Measurements from ENCODE around the gene CEP128. TPM values are rescaled to one million over a fixed set of nuclear protein-coding genes. Genes with fewer than 3 reads are reported as not detected.

The CEP128 gene
- total RNA-seq, 2 experiments from 2014 or later, result 19.4 to 22.8 TPM

GRCh38 chr14:80618751-80619329 lies 322.7 kb downstream of the CEP128 start:
- Mint-ChIP-seq H3K27ac (no peak overlapping the region), H3K9me3 (peaks cover 2% of the 10 kb centered on the region), H3K27me3 (no peaks in the 10 kb centered on the region), H3K4me3 (no peak overlapping the region), H3K4me1 (ENCODE audit: low read depth) (no peaks in the 10 kb centered on the region), H3K36me3 (peaks cover 5% of the 10 kb centered on the region)
- CTCF ChIA-PET, result no interaction called here
- POLR2A ChIA-PET, result no interaction called here
- intact Hi-C loops (cut with micrococcal nuclease), result no loop called here
- no peak for DNase-seq

GRCh38 chr14:80615831-80616230 lies 325.7 kb downstream of the CEP128 start:
- H3K27me3 Mint-ChIP-seq, result no peaks in the 10 kb centered on the region
- H3K4me3 Mint-ChIP-seq, result no peak overlapping the region
- DNase-seq, result no peak
- no peaks in the 10 kb centered on the region for H3K4me1 Mint-ChIP-seq (ENCODE audit: low read depth)
- ChIA-PET CTCF (no interaction called here), POLR2A (no interaction called here)
- no peaks in the 10 kb centered on the region for H3K9me3 Mint-ChIP-seq
- H3K36me3 Mint-ChIP-seq, result peaks cover 7% of the 10 kb centered on the region
- intact Hi-C loops (cut with micrococcal nuclease), result no loop called here
- H3K27ac Mint-ChIP-seq, result no peak overlapping the region

- Mint-ChIP-seq H3K4me1 (ENCODE audit: low read depth) (no peaks in the 10 kb centered on the region), H3K4me3 (no peak overlapping the region), H3K27ac (no peak overlapping the region), H3K36me3 (peaks cover 3% of the 10 kb centered on the region), H3K27me3 (no peaks in the 10 kb centered on the region), H3K9me3 (no peaks in the 10 kb centered on the region)
- no peak for DNase-seq
- intact Hi-C loops (cut with micrococcal nuclease), result no loop called here
- CTCF ChIA-PET, result no interaction called here
- POLR2A ChIA-PET, result no interaction called here
Observed at GRCh38 chr14:80609055-80609454, 332.5 kb downstream of the CEP128 start.

- H3K36me3 Mint-ChIP-seq, result peaks cover 3% of the 10 kb centered on the region
- no peaks in the 10 kb centered on the region for H3K4me1 Mint-ChIP-seq (ENCODE audit: low read depth)
- no peak for DNase-seq
- POLR2A ChIA-PET, result no interaction called here
- H3K27me3 Mint-ChIP-seq, result no peaks in the 10 kb centered on the region
- no peak overlapping the region for H3K27ac Mint-ChIP-seq
- CTCF ChIA-PET, result interaction anchor here (0.6 kb wide), 1 partner anchor 11 kb away, joined by 3 read pairs; no protein-coding TSS in a partner anchor
- H3K9me3 Mint-ChIP-seq, result no peaks in the 10 kb centered on the region
- no peak overlapping the region for H3K4me3 Mint-ChIP-seq
- intact Hi-C loops (cut with micrococcal nuclease), result no loop called here
Observed at GRCh38 chr14:80608563-80608962, 333.0 kb downstream of the CEP128 start.

GRCh38 chr14:80607430-80608190 lies 333.9 kb downstream of the CEP128 start:
- intact Hi-C loops (cut with micrococcal nuclease), result no loop called here

GRCh38 chr14:80606347-80606772 lies 335.2 kb downstream of the CEP128 start:
- Mint-ChIP-seq H3K27me3 (no peaks in the 10 kb centered on the region), H3K27ac (no peak overlapping the region), H3K36me3 (no peaks in the 10 kb centered on the region), H3K4me3 (no peak overlapping the region), H3K9me3 (no peaks in the 10 kb centered on the region), H3K4me1 (ENCODE audit: low read depth) (no peaks in the 10 kb centered on the region)
- intact Hi-C loops (cut with micrococcal nuclease), result no loop called here
- no peak for DNase-seq
- CTCF ChIA-PET, result no interaction called here
- POLR2A ChIA-PET, result no interaction called here

More at GRCh38 chr14:80607430-80608190, 333.9 kb downstream of the CEP128 start:
- H3K4me1 Mint-ChIP-seq (ENCODE audit: low read depth), result no peaks in the 10 kb centered on the region
- CTCF ChIA-PET, result no interaction called here
- no peaks in the 10 kb centered on the region for H3K27me3 Mint-ChIP-seq
- DNase-seq, result no peak
- H3K9me3 Mint-ChIP-seq, result no peaks in the 10 kb centered on the region
- H3K27ac Mint-ChIP-seq, result no peak overlapping the region
- H3K36me3 Mint-ChIP-seq, result peaks cover 3% of the 10 kb centered on the region
- no peak overlapping the region for H3K4me3 Mint-ChIP-seq
- POLR2A ChIA-PET, result interaction anchor here (0.6 kb wide), 1 partner anchor 44 kb away, joined by 3 read pairs; no protein-coding TSS in a partner anchor

GRCh38 chr14:80605536-80605935 lies 336.0 kb downstream of the CEP128 start:
- Mint-ChIP-seq H3K27me3 (no peaks in the 10 kb centered on the region), H3K9me3 (no peaks in the 10 kb centered on the region), H3K4me1 (ENCODE audit: low read depth) (no peaks in the 10 kb centered on the region), H3K4me3 (no peak overlapping the region), H3K27ac (no peak overlapping the region), H3K36me3 (no peaks in the 10 kb centered on the region)
- no peak for DNase-seq
- POLR2A ChIA-PET, result no interaction called here
- intact Hi-C loops (cut with micrococcal nuclease), result no loop called here
- CTCF ChIA-PET, result no interaction called here

GRCh38 chr14:80602946-80603345 lies 338.6 kb downstream of the CEP128 start:
- ChIA-PET CTCF (no interaction called here), POLR2A (no interaction called here)
- Mint-ChIP-seq H3K27me3 (no peaks in the 10 kb centered on the region), H3K9me3 (peaks cover 2% of the 10 kb centered on the region), H3K4me3 (no peak overlapping the region), H3K36me3 (no peaks in the 10 kb centered on the region), H3K27ac (no peak overlapping the region), H3K4me1 (ENCODE audit: low read depth) (no peaks in the 10 kb centered on the region)
- no peak for DNase-seq
- intact Hi-C loops (cut with micrococcal nuclease), result no loop called here

GRCh38 chr14:80587096-80587724 lies 354.3 kb downstream of the CEP128 start:
- ChIA-PET POLR2A (no interaction called here), CTCF (interaction anchor here (1.0 to 1.7 kb wide), 3 partner anchors 11 to 36 kb away, joined by 3 to 6 read pairs (median 3); no protein-coding TSS in a partner anchor)
- Mint-ChIP-seq H3K4me3 (no peak overlapping the region), H3K27ac (peak overlapping the region; percentile 67), H3K4me1 (ENCODE audit: low read depth) (peaks cover 17% of the 10 kb centered on the region), H3K27me3 (no peaks in the 10 kb centered on the region), H3K36me3 (peaks cover 23% of the 10 kb centered on the region), H3K9me3 (peaks cover 21% of the 10 kb centered on the region)
- no peak for DNase-seq
- intact Hi-C loops (cut with micrococcal nuclease), result loop anchor here (1.0 to 10.0 kb wide), 5 partner anchors 12 to 888 kb away; partner anchors contain the start of gene DIO2

- H3K36me3 Mint-ChIP-seq, result peaks cover 15% of the 10 kb centered on the region
- intact Hi-C loops (cut with micrococcal nuclease), result loop anchor here (10.0 kb wide), 2 partner anchors 371 to 889 kb away; partner anchors contain the start of gene DIO2
- no peak overlapping the region for H3K27ac Mint-ChIP-seq
- ChIA-PET POLR2A (no interaction called here), CTCF (interaction anchor here (0.6 to 1.7 kb wide), 3 partner anchors 10 to 77 kb away, joined by 3 to 6 read pairs (median 3); no protein-coding TSS in a partner anchor)
- no peaks in the 10 kb centered on the region for H3K27me3 Mint-ChIP-seq
- H3K4me1 Mint-ChIP-seq (ENCODE audit: low read depth), result peaks cover 17% of the 10 kb centered on the region
- no peak overlapping the region for H3K4me3 Mint-ChIP-seq
- H3K9me3 Mint-ChIP-seq, result peaks cover 11% of the 10 kb centered on the region
- no peak for DNase-seq
Observed at GRCh38 chr14:80586131-80586530, 355.4 kb downstream of the CEP128 start.

GRCh38 chr14:80585506-80585835 lies 356.1 kb downstream of the CEP128 start:
- CTCF ChIA-PET, result interaction anchor here (1.7 kb wide), 1 partner anchor 9 kb away, joined by 6 read pairs; no protein-coding TSS in a partner anchor
- intact Hi-C loops (cut with micrococcal nuclease), result loop anchor here (10.0 kb wide), 2 partner anchors 371 to 889 kb away; partner anchors contain the start of gene DIO2
- no peaks in the 10 kb centered on the region for H3K27me3 Mint-ChIP-seq
- peaks cover 17% of the 10 kb centered on the region for H3K4me1 Mint-ChIP-seq (ENCODE audit: low read depth)
- H3K4me3 Mint-ChIP-seq, result no peak overlapping the region
- H3K27ac Mint-ChIP-seq, result no peak overlapping the region
- peaks cover 5% of the 10 kb centered on the region for H3K9me3 Mint-ChIP-seq
- DNase-seq, result no peak
- peaks cover 9% of the 10 kb centered on the region for H3K36me3 Mint-ChIP-seq
- POLR2A ChIA-PET, result no interaction called here

- ChIA-PET POLR2A (no interaction called here), CTCF (no interaction called here)
- DNase-seq, result no peak
- Mint-ChIP-seq H3K4me3 (no peak overlapping the region), H3K4me1 (ENCODE audit: low read depth) (peaks cover 17% of the 10 kb centered on the region), H3K27ac (no peak overlapping the region), H3K27me3 (no peaks in the 10 kb centered on the region), H3K36me3 (peaks cover 7% of the 10 kb centered on the region), H3K9me3 (peaks cover under 1% of the 10 kb centered on the region)
- intact Hi-C loops (cut with micrococcal nuclease), result loop anchor here (10.0 kb wide), 2 partner anchors 370 to 890 kb away; partner anchors contain the start of gene DIO2
Observed at GRCh38 chr14:80584744-80585505, 356.6 kb downstream of the CEP128 start.
